Amygdala (tissue), 56 donors: ENCODE measurements around the gene SLC35G6.
A peak's percentile ranks its signal among the peaks of the same experiment; 100 is the strongest.
"Not testable (repeated sequence)": the region's sequence is repeated elsewhere in the genome, so short reads cannot be mapped to it uniquely, and the experiment has no call there.

ENCODE experiments used
- DNase-seq, 56 donors: peaks; one replicate each; lab custom pipeline; 2025; lab: John Stamatoyannopoulos, UW

The SLC35G6 gene

DNA sequence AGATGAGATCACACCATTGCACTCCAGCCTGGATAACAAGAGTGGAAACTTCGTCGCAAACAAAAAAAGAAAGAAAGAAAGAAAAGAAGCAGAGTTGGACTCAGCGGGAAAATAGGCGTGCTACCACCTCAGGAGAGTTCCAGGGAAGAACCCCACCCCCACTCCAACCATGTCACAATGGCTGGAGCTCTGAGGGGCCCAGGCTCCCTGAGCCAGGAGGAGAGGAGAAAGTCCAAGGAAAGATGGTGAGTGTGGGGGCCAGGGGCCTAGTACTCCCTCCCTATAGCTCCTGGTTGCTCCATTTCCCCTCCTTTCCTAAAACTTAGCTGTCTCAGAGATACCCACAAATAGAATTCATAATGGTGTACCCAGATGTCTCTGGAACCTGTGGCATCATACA is at the start of gene SLC35G6:
SLC35G6 (plus strand) TSS at position 172 of the 400 bp plus-strand sequence; CDS start at position 243, 71 bp downstream.
- not testable (repeated sequence) for DNase-seq

DNA sequence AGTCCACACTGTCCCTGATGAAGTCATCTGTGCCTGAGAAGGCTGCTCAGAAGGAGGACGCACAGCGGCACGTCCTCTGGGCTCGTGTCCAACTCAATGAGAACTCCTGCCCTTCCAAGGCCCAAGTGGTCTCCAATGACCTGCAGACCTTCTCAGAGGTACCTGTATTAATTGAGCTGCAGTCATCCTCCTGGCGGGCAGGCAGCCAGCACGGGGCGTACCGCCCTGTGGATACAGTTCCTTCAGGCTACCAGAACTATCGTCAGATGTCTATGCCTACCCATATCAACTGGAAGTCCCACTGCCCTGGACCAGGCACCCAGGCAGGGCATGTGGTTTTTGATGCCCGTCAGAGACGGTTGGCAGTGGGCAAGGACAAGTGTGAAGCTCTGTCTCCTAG is 49.0 kb upstream of the SLC35G6 start:
- DNase-seq: no peak

DNA sequence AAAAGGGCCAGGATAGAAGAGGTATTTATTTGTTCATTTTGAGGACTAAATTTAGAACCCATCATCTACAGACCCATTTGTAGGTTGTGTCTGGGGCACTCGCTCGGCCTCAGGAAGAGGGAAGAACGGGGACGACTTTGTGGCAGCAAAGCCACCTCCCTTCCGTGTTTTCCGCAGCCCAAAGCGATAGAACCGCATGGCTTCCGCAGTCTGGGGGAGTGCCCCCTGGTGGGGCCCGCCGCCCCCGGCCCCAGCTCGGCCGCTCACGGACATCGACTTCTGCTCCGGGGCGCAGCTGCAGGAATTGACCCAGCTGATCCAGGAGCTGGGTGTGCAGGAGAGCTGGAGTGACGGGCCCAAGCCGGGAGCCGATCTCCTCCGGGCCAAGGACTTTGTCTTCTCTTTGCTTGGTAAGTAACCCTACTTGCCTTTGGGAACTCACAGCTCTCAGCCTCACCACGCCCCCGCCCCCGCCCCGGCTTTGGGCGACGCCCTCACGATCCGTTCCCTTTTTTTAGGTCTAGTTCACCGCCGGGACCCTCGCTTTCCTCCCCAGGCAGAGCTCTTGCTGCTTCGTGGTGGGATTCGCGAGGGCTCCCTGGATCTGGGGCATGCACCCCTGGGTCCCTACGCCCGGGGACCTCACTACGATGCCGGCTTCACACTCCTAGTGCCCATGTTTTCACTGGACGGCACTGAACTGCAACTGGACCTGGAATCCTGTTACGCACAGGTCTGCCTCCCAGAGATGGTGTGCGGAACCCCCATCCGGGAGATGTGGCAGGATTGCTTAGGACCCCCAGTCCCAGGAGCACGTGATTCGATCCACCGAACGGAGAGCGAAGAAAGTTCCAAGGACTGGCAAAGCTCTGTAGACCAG is 45.3 kb upstream of the SLC35G6 start:
- DNase-seq: peak in 5 of 56 donors; percentile 12 to 35 (median 29)

DNA sequence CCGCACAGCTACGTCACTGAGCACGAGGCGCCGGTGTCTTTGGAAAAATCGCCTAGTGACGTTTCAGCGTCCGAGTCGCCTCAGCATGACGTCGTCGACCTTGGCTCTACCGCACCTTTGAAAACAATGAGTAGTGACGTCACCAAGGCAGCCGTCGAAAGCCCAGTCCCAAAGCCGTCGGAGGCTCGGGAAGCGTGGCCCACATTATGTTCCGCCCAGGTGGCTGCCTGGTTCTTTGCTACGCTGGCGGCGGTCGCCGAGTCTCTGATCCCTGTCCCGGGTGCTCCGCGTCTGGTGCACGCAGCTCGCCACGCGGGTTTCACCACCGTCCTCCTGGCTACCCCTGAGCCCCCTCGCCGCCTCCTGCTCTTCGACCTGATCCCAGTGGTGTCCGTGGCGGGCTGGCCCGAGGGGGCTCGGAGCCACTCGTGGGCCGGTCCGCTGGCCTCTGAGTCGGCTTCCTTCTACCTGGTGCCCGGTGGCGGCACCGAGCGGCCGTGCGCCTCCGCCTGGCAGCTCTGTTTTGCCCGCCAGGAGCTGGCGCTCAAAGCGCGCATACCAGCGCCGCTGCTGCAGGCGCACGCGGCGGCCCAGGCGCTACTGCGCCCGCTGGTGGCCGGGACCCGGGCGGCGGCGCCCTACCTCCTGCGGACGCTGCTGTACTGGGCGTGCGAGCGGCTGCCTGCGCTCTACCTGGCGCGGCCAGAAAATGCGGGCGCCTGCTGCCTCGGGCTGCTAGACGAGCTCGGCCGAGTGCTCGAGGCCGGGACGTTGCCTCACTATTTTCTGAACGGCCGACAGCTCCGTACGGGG is 44.5 kb upstream of the SLC35G6 start:
- DNase-seq: peak in 42 of 56 donors; percentile 18 to 84 (median 56)

DNA sequence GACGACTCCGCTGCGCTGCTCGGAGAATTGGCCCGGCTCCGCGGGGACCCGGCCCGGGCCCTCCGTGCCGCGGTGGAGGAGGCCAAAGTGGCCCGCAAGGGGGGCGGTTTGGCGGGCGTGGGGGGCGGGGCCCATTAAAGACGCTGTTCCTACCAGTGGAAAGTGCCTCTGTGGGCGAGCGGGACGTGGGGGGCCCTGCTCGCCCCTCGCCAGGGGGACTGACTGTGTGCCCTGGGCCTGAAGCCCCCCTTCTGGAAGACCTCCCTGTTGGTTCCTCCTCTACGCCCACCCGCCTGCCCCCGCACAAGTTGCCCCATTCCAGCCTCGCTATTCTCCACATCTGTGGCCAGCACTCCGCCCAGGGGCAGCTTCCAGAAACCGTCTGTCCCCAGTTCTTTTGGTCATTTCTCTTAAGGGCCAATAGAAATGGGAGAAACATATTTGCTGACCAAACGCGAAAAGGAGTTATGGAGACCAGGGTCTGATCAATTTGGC is 43.8 kb upstream of the SLC35G6 start:
- DNase-seq: no peak

DNA sequence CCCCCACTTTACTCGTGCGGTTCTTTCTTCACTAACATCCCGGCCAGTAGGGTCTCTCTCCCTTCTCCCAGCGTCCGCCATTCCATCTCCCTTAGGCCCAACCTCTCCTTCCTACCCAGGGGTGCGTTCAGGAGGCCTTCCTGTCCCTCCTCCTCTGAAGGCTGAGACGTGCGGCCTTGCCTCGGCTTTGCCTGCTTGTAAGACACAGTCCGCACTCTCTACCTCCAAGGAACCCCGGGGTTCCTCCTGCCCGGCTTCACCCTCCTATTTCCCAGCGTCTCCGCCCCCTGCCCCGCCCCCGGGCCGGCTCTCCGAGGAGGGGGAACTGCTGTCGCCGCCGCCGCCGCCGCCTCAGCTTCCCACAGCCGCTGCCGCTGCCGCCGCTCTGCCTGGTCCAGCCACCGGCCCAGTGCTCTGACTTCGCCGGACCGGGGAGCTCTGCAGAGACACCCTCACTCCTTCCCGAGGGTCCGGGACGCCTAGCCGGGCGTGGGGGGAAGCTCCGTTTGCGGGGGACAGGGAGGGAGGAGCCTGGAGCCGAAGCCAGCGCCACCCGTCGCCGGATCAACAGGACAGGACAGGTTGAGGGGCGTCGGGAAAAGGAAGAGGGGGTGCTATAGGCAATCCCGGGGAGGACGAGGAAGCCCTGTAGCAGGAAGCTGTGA is 43.2 kb upstream of the SLC35G6 start:
- DNase-seq: peak in 40 of 56 donors; percentile 16 to 72 (median 46)

DNA sequence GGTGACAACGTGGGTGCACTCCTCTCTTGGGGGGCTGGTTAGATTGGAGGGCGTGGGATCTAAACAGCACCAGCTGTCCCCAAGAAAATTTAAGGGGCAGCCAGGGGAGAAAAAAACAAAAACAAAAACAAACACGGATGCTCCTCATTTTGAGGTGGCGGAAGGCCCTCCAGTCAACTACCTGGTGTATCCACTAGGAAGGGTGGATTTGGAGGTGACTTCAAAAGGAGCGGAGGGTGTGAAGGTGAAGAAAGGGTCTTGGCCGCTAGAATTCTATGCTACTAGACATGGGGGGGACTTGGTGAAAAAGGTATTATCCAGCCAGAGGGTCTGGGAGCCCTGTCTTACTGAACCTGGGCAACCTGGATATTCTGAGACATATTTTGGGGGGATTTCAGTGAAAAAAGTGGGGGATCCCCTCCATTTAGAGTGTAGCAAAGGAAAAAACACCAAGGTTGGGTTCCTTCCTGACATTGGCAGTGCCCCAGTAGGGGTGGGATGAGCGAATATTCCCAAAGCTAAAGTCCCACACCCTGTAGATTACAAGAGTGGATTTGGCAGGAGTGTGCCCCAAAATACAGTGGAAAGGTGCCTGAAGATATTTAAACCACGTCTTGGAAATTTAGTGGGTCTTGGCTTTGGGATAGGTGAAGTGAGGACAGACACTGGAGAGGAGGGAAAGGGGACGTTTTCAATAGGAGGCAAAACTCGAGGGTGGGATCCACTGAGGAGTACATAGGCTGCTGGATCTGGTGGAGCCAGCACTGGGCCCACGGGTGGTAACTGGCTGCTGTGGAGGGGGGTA is 42.4 kb upstream of the SLC35G6 start:
- no peak for DNase-seq

DNA sequence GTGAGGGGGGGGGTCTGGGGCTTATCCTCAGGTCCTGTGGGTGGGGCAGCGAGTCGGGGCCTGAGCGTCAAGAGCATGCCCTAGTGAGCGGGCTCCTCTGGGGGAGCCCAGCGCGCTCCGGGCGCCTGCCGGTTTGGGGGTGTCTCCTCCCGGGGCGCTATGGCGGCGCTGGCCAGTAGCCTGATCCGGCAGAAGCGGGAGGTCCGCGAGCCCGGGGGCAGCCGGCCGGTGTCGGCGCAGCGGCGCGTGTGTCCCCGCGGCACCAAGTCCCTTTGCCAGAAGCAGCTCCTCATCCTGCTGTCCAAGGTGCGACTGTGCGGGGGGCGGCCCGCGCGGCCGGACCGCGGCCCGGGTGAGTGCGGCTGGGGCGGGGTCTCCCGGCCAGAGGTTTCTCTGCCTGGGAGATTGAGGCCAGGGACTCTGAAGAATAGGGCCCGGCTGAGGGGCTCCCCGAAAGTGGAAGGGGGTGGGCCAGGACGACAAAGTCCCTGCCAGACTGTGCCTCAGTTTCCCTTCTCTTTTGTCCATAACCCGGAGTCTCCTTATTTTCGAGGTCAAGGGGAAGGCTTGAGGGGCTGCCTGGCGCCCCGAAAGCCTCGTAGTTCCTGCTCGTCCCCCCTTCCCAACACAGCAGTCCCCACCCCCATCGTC is 41.7 kb upstream of the SLC35G6 start, which contains the start of gene FGF11:
FGF11 (plus strand) TSS at position 51 of the 651 bp plus-strand sequence; CDS start at position 160, 109 bp downstream.
- no peak for DNase-seq

DNA sequence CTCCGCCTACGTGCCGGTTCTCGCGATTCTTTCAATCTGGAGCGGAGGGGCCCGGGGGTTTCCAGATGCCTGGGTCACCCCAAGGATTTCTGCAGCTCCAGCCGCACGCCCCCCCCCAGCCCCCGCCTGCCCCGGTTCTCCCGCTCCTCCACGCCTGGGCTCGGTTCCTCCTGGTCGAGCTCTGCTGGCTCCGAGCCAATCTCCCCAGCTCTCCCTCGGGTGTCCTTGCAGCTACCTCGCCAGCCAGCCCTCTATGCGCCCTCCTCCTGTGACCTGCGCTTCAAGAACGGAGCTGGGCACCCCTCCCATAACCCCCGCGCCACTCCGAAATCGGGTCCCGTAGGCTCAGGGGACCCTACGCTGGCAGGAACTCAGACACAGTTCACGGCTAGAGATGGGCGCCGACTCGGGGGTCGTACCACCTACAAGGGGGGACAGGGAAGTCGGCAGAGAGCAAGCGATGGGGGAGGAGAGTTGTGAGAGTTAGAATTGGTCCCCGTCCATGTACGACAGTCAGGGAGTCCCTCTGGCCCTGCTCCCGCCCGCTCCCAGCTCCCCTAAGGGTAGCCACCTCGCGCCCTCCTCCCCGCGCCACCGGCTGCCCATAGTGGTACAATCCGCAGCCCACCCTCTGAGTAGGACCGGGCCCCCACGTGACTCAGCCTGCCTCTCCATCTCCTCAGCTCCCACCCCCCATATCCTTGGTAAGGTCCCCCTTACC is 41.0 kb upstream of the SLC35G6 start:
- peak in 14 of 56 donors; percentile 10 to 77 (median 24) for DNase-seq

DNA sequence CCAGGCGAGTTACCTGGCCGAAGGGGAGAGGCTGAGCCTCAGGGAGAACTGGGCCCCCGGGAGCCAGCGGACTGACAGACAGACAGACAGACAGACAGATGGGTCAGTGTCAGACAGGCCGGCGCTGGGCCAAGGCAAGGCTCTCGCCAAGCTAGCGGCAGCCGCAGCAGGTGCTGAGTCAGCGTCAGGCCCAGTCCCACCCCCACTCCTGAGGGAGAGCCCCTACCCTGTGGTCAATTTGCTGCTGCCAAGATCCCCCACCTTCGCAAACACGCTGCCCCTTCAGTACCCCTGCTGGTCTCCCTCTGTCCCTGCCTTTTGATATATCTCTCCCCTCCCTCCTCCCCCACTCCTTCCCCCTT is 40.4 kb upstream of the SLC35G6 start:
- peak in 15 of 56 donors; percentile 15 to 70 (median 33) for DNase-seq

DNA sequence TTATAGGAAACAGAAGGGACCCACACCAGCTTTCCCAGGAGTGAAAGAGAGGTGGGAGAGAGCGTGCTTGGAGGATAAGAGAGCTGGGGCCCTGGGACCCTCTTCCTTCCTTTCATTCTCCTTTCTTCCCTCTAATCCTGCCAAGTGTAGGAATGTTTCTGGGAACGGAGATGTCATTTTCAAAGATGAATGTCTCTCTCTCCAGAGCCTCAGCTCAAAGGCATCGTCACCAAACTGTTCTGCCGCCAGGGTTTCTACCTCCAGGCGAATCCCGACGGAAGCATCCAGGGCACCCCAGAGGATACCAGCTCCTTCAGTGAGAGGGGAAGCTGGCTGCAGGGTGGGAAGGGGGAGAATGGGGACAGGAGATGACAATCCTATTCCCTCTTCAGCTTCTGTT is 40.0 kb upstream of the SLC35G6 start:
- no peak for DNase-seq

DNA sequence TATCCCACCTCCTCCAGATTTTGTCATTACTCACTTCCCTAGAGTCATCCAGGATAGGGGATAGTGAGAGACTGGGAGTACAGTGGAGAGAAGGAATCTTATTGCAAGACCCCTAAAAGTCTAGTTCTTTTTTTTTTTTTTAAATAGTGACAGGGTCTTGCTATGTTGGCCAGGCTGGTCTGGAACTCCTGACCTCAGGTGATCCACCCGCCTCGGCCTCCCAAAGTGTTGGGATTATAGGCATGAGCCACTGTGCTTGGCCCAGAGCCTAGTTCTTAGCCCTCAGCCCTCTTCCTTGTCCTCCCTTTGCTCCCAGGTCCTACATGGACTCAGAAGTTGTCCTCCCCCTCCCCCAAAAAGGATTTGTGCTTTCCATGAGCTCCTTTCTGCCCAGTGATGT is 39.1 kb upstream of the SLC35G6 start:
- no peak for DNase-seq

DNA sequence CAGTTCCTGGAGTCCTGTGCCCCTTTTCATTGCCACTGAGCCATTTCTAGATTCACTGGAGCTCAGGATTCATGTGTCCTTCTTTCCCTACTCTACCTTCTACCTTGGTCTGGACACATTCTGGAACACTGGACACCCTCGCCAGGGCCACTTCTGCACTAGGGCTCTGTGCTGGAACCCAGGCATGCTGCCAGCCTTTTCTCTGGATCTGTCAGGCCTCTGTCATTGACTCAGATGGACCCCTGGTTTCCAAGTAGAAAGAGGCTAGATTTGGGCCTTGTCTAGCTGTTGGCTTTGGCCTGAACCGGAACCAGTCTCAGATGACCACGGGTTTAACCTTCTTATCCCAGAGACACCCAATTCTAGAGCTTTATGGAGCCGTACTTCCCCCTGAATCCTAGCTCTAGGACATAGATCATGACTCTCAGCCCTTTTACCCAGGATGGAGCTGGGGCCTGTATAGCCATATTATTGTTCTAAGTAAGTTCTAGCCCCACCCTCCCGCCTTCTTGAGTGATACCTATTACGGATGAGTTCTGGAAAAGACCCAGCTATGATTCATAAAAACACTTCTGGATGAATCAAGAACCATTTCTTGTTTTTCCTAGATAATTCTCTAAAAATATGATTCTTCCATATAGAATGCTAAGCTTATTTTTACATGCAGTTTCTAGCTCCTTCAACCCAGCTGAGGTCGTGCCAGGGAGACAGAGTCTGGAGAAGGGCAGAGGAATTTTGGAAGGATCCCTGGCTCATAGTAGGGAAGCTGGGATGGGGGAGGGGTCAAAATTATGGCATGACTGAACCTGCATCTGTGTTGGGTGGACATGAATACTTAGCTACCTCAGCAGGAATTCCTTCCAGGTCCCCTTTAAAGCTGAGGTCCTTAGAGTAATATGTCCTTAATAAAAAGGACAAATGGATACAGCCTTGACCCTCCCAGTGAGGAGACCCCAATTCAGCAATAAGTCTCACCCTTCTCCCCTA is 37.5 kb upstream of the SLC35G6 start:
- DNase-seq: no peak

DNA sequence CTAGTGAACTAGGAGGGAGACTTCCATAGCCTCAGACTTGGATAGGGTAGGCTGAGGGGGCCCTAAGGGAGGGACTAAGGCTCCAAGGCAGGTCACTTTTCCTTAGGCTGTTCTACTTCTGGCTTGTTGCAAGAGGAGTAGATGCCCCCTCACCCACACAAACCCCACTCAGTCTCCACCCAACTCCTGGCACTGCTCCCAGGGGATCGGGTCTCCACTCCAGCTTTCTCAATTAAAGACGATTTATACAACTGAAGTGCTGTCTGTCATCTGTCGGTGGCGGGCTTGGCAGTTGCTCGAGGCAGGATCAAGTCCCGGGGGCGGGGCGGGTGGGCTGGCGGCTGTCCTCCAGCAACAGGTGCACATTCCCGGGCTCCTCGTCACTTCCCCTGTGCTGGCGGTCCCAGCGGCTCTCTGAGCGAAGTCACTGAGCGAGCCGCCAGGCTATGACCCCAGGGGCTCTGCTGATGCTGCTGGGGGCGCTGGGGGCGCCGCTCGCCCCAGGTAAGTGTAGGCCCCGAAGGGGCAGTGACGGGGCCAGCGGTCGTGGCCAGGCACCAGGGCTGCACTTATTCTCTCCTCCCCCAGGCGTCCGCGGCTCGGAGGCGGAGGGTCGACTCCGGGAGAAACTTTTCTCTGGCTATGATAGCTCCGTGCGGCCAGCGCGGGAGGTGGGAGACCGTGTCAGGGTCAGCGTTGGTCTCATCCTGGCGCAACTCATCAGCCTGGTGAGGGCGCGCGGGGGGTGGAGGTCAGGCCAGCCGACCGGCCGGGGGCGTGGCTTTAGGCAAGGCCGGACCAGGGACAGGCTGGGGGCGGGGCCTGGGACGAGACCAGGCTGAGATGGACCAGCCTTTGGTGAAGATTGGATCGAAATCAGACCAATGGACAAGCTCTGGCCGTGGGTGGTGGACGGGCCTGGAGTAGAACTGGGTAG is 36.3 kb upstream of the SLC35G6 start, which contains the start of gene CHRNB1:
CHRNB1 (plus strand) TSS at position 380 of the 937 bp plus-strand sequence; CDS start at position 447, 67 bp downstream.
- peak in 46 of 56 donors; percentile 25 to 86 (median 54) for DNase-seq

DNA sequence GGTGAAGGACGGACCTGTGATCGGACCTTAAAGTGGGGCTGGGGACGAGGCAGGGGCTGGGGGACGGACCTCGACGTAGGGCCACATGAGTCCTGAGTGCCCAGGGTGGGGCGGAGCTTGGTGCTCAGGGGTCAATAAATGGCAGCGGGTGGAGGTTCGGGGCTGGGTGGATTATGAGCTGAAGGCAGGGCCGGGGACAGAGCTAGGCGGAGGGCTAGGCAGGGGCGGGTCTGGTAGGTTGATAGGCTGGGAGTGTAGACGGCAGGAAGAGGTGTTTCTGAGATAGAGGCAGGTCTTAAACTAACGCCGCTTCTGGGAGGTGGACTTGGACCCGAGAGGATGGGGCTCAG is 35.7 kb upstream of the SLC35G6 start:
- DNase-seq: peak in 1 of 56 donors; percentile 70

DNA sequence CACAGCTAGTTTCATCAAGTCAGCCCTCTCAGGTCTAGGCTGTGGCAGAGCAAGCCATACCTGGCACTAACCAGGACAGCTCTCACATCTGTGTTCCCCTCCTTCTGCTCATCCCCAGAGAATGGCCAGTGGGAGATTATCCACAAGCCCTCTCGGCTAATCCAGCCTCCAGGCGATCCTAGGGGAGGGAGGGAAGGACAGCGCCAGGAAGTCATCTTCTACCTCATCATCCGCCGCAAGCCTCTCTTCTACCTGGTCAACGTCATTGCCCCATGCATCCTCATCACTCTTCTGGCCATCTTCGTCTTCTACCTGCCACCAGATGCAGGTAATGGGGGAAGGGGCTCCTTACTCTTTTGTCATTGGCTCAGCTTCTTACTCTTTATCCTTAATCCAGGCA is 32.8 kb upstream of the SLC35G6 start:
- DNase-seq: no peak
